K562 (cell line): Measurements from ENCODE around the gene KRT72. TPM values are rescaled to one million over a fixed set of nuclear protein-coding genes. Genes with fewer than 3 reads are reported as not detected.

Experiments used
- ELF1 ChIP-seq: fragments of 200-800 bp; sonication (Bioruptor generic); IDR thresholded peaks from 2 replicates; pipeline ENCODE4 v1.6.1; 2016; ENCODE audit warnings: missing genetic modification characterization, missing compliant biosample characterization
- FOXM1 ChIP-seq, 2 experiments: fragments of 450-650 bp in 1 of 2; sonication (generic) in 1 of 2; formaldehyde crosslinking in 1 of 2; IDR thresholded peaks; 2 replicates each; pipeline versions ENCODE4 v1.6.1 to v1.9.0; 2017 to 2022; ENCODE audit warnings: low read depth in 2 of 2, mild to moderate bottlenecking in 2 of 2, missing genetic modification reagents in 1 of 2, moderate library complexity in 1 of 2
- FOXP1 ChIP-seq: sonication (generic); formaldehyde crosslinking; IDR thresholded peaks from 2 replicates; pipeline ENCODE4 v1.8.0; 2022; ENCODE audit warnings: mild to moderate bottlenecking, missing genetic modification reagents
- GABPA ChIP-seq: fragments of 200-800 bp; sonication (Bioruptor generic); conservative IDR thresholded peaks from 2 replicates; pipeline ENCODE4 v1.6.1; 2016; ENCODE audit warnings: low read depth, missing genetic modification characterization, missing compliant biosample characterization
- MNT ChIP-seq, 2 experiments: fragments of 450-650 bp; conservative IDR thresholded peaks; 2 replicates each; pipeline ENCODE4 v1.6.1; 2017; ENCODE audit warnings: mild to moderate bottlenecking in 2 of 2, moderate library complexity in 2 of 2
- NR1H2 ChIP-seq: sonication (generic); formaldehyde crosslinking; IDR thresholded peaks from 2 replicates; pipeline ENCODE4 v1.4.0; 2020; ENCODE audit warnings: mild to moderate bottlenecking, missing genetic modification reagents
- RAD21 ChIP-seq, 2 experiments: fragments of 250-450 bp in 1 of 2; fragments of 450-650 bp in 1 of 2; sonication (Bioruptor Pico) in 1 of 2; formaldehyde crosslinking in 1 of 2; IDR thresholded peaks in 1 of 2; conservative IDR thresholded peaks in 1 of 2; 2 replicates each; pipeline versions ENCODE4 v1.4.0 to v1.8.0; 2020 to 2022; ENCODE audit warnings: mild to moderate bottlenecking in 2 of 2, moderate library complexity in 1 of 2
- REST ChIP-seq, 2 experiments: fragments of 450-650 bp; formaldehyde crosslinking in 1 of 2; IDR thresholded peaks; 2 replicates each; pipeline versions ENCODE4 v1.4.0 to v1.6.1; 2014 to 2020; ENCODE audit warnings: mild to moderate bottlenecking in 2 of 2, borderline replicate concordance in 1 of 2, low read depth in 1 of 2
- RUNX1 ChIP-seq: sonication (generic); IDR thresholded peaks from 2 replicates; pipeline ENCODE4 v1.6.1; 2016; ENCODE audit warnings: antibody characterized with exemption, low read depth
- TCF7 ChIP-seq: sonication (generic); IDR thresholded peaks from 2 replicates; pipeline ENCODE4 v1.6.1; 2016; ENCODE audit warnings: antibody characterized with exemption, borderline replicate concordance
- TGIF2 ChIP-seq: sonication (generic); formaldehyde crosslinking; IDR thresholded peaks from 2 replicates; pipeline ENCODE4 v1.8.1; 2022; ENCODE audit warnings: mild to moderate bottlenecking, missing genetic modification reagents, moderate library complexity
- ZNF239 ChIP-seq: fragments of 250-450 bp; sonication (Bioruptor Pico); IDR thresholded peaks from 2 replicates; pipeline ENCODE4 v1.4.0; 2020; ENCODE audit warnings: mild to moderate bottlenecking
- ZNF324 ChIP-seq: fragments of 250-450 bp; sonication (Bioruptor Pico); IDR thresholded peaks from 2 replicates; pipeline ENCODE4 v1.4.0; 2020; ENCODE audit warnings: mild to moderate bottlenecking
- polyA plus RNA-seq, 8 experiments: library from polyadenylated mRNA; depleted of rRNA in 4 of 8; stranded (reverse) in 5 of 8; unstranded in 3 of 8; fragments of >200 nt; fragmentation: Nextera tagmentation in 2 of 8; fragmentation: Illumina TruSeq in 1 of 8; extraction: Ambion mirVana in 2 of 8; extraction: Trizol in 1 of 8; gene quantifications; 2 replicates each; pipeline versions ENCODE4 v1.2.1 to v1.2.3, GENCODE V29; 2011 to 2014; ENCODE audit warnings: inconsistent platforms in 1 of 8, missing spikeins in 1 of 8
- total RNA-seq, 7 experiments: library from RNA; depleted of rRNA in 6 of 7; stranded (reverse); fragments of >200 nt in 6 of 7; fragmentation: Illumina TruSeq in 2 of 7; extraction: Trizol in 2 of 7; gene quantifications; 2 replicates each; pipeline versions ENCODE4 v1.2.1 to v1.2.3, GENCODE V29; 2011 to 2021; ENCODE audit warnings: low replicate concordance in 1 of 7
- TF ChIP-seq, protein P1 (sequence below), 3 experiments: IDR thresholded peaks in 2 of 3; conservative IDR thresholded peaks in 1 of 3; 2 replicates each; pipeline ENCODE4 v1.5.1; 2011 to 2012; ENCODE audit warnings: low read length in 3 of 3, mild to moderate bottlenecking in 3 of 3, control low read depth in 2 of 3, improper control_type of control experiment in 1 of 3, inconsistent platforms in 1 of 3, low read depth in 1 of 3, mixed read lengths in 1 of 3, moderate library complexity in 1 of 3; ENCODE audit not compliant: insufficient read depth in 2 of 3
- TF ChIP-seq, protein P2 (sequence below): sonication (generic); formaldehyde crosslinking; IDR thresholded peaks from 2 replicates; pipeline ENCODE4 v1.8.0; 2022; ENCODE audit warnings: mild to moderate bottlenecking, low read depth, missing genetic modification reagents

KRT72 gene
- total and polyA plus RNA-seq, 9 of the 15 experiments (the other 6 are each of a cell fraction or from before 2014, with no cell fraction given): not detected

DNA sequence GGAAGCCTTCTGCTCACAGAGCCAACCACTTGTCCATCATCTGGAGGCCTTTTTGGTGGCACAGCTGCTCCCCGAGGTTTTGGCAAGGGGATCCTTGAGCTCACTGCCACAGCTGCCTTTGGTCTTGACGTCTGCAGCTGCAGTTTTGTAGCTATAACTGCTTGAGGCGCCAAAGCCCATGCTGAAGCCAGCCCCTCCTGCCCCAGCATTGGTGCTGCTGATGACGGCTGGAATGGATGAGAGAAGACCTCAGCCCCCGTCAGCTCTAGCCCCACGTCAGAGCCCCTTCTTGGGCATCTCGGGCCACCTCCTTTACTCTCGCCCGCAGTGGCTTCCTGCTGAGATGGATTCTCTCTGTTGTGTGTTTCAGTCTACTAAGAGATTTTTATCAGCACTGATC is 15.3 kb downstream of the KRT72 start (continued):
- TF ChIP-seq MNT (conservative IDR thresholded peaks at IDR 0.05) (no peak), FOXM1 (IDR thresholded peaks at IDR 0.05; ENCODE audit: low read depth) (no peak), FOXM1 (CRISPR knock-in tag; IDR thresholded peaks at IDR 0.05; ENCODE audit: low read depth) (no peak), RAD21 (CRISPR knock-in tag; conservative IDR thresholded peaks at IDR 0.05 in 1 of 2, IDR thresholded peaks at IDR 0.05 in 1 of 2) (peak; percentile 75 to 80), GABPA (no peak), TGIF2 (CRISPR knock-in tag) (no peak), REST (IDR thresholded peaks at IDR 0.05; ENCODE audit: borderline replicate concordance) (peak; percentile 59; the same call in 1 of the 2 replicates), REST (CRISPR knock-in tag; IDR thresholded peaks at IDR 0.05; ENCODE audit: low read depth) (no peak), FOXP1 (CRISPR knock-in tag) (no peak), ELF1 (tag) (no peak), TCF7 (no peak), RUNX1 (no peak), ZNF324 (CRISPR knock-in tag) (no peak), ZNF239 (CRISPR knock-in tag) (no peak), NR1H2 (CRISPR knock-in tag) (no peak)
- TF ChIP-seq, protein P1, sequence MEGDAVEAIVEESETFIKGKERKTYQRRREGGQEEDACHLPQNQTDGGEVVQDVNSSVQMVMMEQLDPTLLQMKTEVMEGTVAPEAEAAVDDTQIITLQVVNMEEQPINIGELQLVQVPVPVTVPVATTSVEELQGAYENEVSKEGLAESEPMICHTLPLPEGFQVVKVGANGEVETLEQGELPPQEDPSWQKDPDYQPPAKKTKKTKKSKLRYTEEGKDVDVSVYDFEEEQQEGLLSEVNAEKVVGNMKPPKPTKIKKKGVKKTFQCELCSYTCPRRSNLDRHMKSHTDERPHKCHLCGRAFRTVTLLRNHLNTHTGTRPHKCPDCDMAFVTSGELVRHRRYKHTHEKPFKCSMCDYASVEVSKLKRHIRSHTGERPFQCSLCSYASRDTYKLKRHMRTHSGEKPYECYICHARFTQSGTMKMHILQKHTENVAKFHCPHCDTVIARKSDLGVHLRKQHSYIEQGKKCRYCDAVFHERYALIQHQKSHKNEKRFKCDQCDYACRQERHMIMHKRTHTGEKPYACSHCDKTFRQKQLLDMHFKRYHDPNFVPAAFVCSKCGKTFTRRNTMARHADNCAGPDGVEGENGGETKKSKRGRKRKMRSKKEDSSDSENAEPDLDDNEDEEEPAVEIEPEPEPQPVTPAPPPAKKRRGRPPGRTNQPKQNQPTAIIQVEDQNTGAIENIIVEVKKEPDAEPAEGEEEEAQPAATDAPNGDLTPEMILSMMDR (IDR thresholded peaks at IDR 0.05 in 2 of 3, conservative IDR thresholded peaks at IDR 0.05 in 1 of 3; ENCODE audit: insufficient read depth in 2 of 3, low read depth in 1 of 3, low read length in 3 of 3): peak; percentile 12 to 46 (median 18); a peak in 2 of 6 replicates
- TF ChIP-seq, protein P2, sequence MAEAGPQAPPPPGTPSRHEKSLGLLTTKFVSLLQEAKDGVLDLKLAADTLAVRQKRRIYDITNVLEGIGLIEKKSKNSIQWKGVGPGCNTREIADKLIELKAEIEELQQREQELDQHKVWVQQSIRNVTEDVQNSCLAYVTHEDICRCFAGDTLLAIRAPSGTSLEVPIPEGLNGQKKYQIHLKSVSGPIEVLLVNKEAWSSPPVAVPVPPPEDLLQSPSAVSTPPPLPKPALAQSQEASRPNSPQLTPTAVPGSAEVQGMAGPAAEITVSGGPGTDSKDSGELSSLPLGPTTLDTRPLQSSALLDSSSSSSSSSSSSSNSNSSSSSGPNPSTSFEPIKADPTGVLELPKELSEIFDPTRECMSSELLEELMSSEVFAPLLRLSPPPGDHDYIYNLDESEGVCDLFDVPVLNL (CRISPR knock-in tag): no peak
